ENCODE data around the gene MGRN1. TPM values are rescaled to one million over a fixed set of nuclear protein-coding genes. Genes with fewer than 3 reads are reported as not detected.

The MGRN1 gene
- total and polyA plus RNA-seq, 2 experiments from 2014 or later, result 14.0 to 26.4 TPM

- H3F3A ChIP-seq (ENCODE audit: insufficient read depth), result no peaks in the 10 kb centered on the region; the same call in 1 of the 2 replicates
- TF ChIP-seq EZH2phosphoT487 (IDR thresholded peaks at IDR 0.05; ENCODE audit: insufficient read depth, low read depth) (no peak), EZH2 (IDR thresholded peaks at IDR 0.05; ENCODE audit: insufficient read depth, poor library complexity, severe bottlenecking) (no peak)
- 59% methylated on average over 6 of the region's 6 CpGs for WGBS, 2 experiments (ENCODE audit: low coverage in 1 of 2, low lambda C conversion rate in 2 of 2, missing lambda C conversion rate in 2 of 2)
- no peaks in the 10 kb centered on the region for H3K36me3 ChIP-seq (ENCODE audit: low read depth)
- no peaks in the 10 kb centered on the region for H3K9me3 ChIP-seq (ENCODE audit: low read depth)
- no peaks in the 10 kb centered on the region for H3K9me2 ChIP-seq (ENCODE audit: insufficient read depth)
- in situ Hi-C loops (cut with MboI), result no loop called here
- H3K4me2 ChIP-seq (ENCODE audit: unreplicated experiment), result peak overlapping the region; percentile 96
- no peaks in the 10 kb centered on the region for H3K4me1 ChIP-seq (ENCODE audit: insufficient read depth)
- no peaks in the 10 kb centered on the region for H4K20me1 ChIP-seq (ENCODE audit: insufficient read depth)
- no peaks in the 10 kb centered on the region for H3K27me3 ChIP-seq (replicated peaks; ENCODE audit: insufficient read depth)
- peaks cover 66% of the 10 kb centered on the region for H3K79me2 ChIP-seq (ENCODE audit: insufficient read depth)
- H3K27ac ChIP-seq, result peak overlapping the region; percentile 93
- H2AFZ ChIP-seq, result no peak overlapping the region
- peak overlapping the region; percentile 97 for H3K9ac ChIP-seq
- no peak for DNase-seq
- H3K4me3 ChIP-seq, result peak overlapping the region; percentile 97
Observed at GRCh38 chr16:4626396-4626795, 1.8 kb downstream of the MGRN1 start.

GRCh38 chr16:4628283-4628682, 3.7 kb downstream of the MGRN1 start:
- H3K9me3 ChIP-seq (ENCODE audit: low read depth), result no peaks in the 10 kb centered on the region
- H3K9me2 ChIP-seq (ENCODE audit: insufficient read depth), result no peaks in the 10 kb centered on the region
- H3K27ac ChIP-seq, result no peak overlapping the region
- WGBS, 2 experiments (ENCODE audit: low coverage in 1 of 2, low lambda C conversion rate in 2 of 2, missing lambda C conversion rate in 2 of 2), result 91 to 94% methylated on average over 9 of the region's 9 CpGs
- no peak overlapping the region for H2AFZ ChIP-seq
- DNase-seq, result no peak
- H3K9ac ChIP-seq, result no peak overlapping the region
- no peaks in the 10 kb centered on the region for H3K4me1 ChIP-seq (ENCODE audit: insufficient read depth)
- H3F3A ChIP-seq (ENCODE audit: insufficient read depth), result no peaks in the 10 kb centered on the region; the same call in 1 of the 2 replicates
- no peaks in the 10 kb centered on the region for H3K27me3 ChIP-seq (replicated peaks; ENCODE audit: insufficient read depth)
- H3K36me3 ChIP-seq (ENCODE audit: low read depth), result no peaks in the 10 kb centered on the region
- peaks cover 85% of the 10 kb centered on the region for H3K79me2 ChIP-seq (ENCODE audit: insufficient read depth)
- no peaks in the 10 kb centered on the region for H4K20me1 ChIP-seq (ENCODE audit: insufficient read depth)
- H3K4me2 ChIP-seq (ENCODE audit: unreplicated experiment), result no peak overlapping the region
- in situ Hi-C loops (cut with MboI), result no loop called here
- H3K4me3 ChIP-seq, result no peak overlapping the region
- TF ChIP-seq EZH2phosphoT487 (IDR thresholded peaks at IDR 0.05; ENCODE audit: insufficient read depth, low read depth), result no peak

GRCh38 chr16:4631444-4631843, 6.8 kb downstream of the MGRN1 start:
- H4K20me1 ChIP-seq (ENCODE audit: insufficient read depth), result no peaks in the 10 kb centered on the region
- no peaks in the 10 kb centered on the region for H3K9me3 ChIP-seq (ENCODE audit: low read depth)
- DNase-seq, result no peak

GRCh38 chr16:4633910-4634635, 9.4 kb downstream of the MGRN1 start:
- Histone ChIP-seq H3K27me3 (replicated peaks; ENCODE audit: insufficient read depth) (no peaks in the 10 kb centered on the region), H3K4me1 (ENCODE audit: insufficient read depth) (no peaks in the 10 kb centered on the region), H2AFZ (no peak overlapping the region), H4K20me1 (ENCODE audit: insufficient read depth) (no peaks in the 10 kb centered on the region), H3K4me2 (ENCODE audit: unreplicated experiment) (no peak overlapping the region), H3K79me2 (ENCODE audit: insufficient read depth) (peaks cover 100% of the 10 kb centered on the region), H3K9ac (no peak overlapping the region), H3K27ac (no peak overlapping the region), H3K4me3 (no peak overlapping the region), H3K9me2 (ENCODE audit: insufficient read depth) (no peaks in the 10 kb centered on the region), H3K9me3 (ENCODE audit: low read depth) (no peaks in the 10 kb centered on the region), H3F3A (ENCODE audit: insufficient read depth) (no peaks in the 10 kb centered on the region), H3K36me3 (ENCODE audit: low read depth) (no peaks in the 10 kb centered on the region)
- in situ Hi-C loops (cut with MboI), result no loop called here
- TF ChIP-seq EZH2 (IDR thresholded peaks at IDR 0.05; ENCODE audit: insufficient read depth, poor library complexity, severe bottlenecking) (no peak), EZH2phosphoT487 (IDR thresholded peaks at IDR 0.05; ENCODE audit: insufficient read depth, low read depth) (no peak)
- WGBS, 2 experiments (ENCODE audit: low coverage in 1 of 2, low lambda C conversion rate in 2 of 2, missing lambda C conversion rate in 2 of 2), result 94% methylated on average over 20 of the region's 20 CpGs
- no peak for DNase-seq

More at GRCh38 chr16:4631444-4631843, 6.8 kb downstream of the MGRN1 start:
- H3K9ac ChIP-seq, result no peak overlapping the region
- H3K27ac ChIP-seq, result no peak overlapping the region
- TF ChIP-seq EZH2 (IDR thresholded peaks at IDR 0.05; ENCODE audit: insufficient read depth, poor library complexity, severe bottlenecking), result no peak
- no peak for TF ChIP-seq EZH2phosphoT487 (IDR thresholded peaks at IDR 0.05; ENCODE audit: insufficient read depth, low read depth)
- H3K36me3 ChIP-seq (ENCODE audit: low read depth), result no peaks in the 10 kb centered on the region
- WGBS, 2 experiments (ENCODE audit: low coverage in 1 of 2, low lambda C conversion rate in 2 of 2, missing lambda C conversion rate in 2 of 2), result 86 to 94% methylated on average over 1 of the region's 1 CpG
- in situ Hi-C loops (cut with MboI), result no loop called here
- H2AFZ ChIP-seq, result no peak overlapping the region
- no peak overlapping the region for H3K4me2 ChIP-seq (ENCODE audit: unreplicated experiment)
- H3K27me3 ChIP-seq (replicated peaks; ENCODE audit: insufficient read depth), result no peaks in the 10 kb centered on the region
- H3F3A ChIP-seq (ENCODE audit: insufficient read depth), result no peaks in the 10 kb centered on the region
- no peaks in the 10 kb centered on the region for H3K4me1 ChIP-seq (ENCODE audit: insufficient read depth)
- H3K4me3 ChIP-seq, result no peak overlapping the region
- no peaks in the 10 kb centered on the region for H3K9me2 ChIP-seq (ENCODE audit: insufficient read depth)
- peaks cover 100% of the 10 kb centered on the region for H3K79me2 ChIP-seq (ENCODE audit: insufficient read depth)

All from GM23248 (cell line).